Activated CD8-positive, alpha-beta T cell treated with anti-CD3 and anti-CD28 coated beads for 36 hours (primary cell): Measurements from ENCODE around the gene PLXNC1. TPM values are rescaled to one million over a fixed set of nuclear protein-coding genes. Genes with fewer than 3 reads are reported as not detected.
"Not testable (repeated sequence)": the region's sequence is repeated elsewhere in the genome, so short reads cannot be mapped to it uniquely, and the experiment has no call there.

Source experiments
- ATAC-seq: fragments of 200-7000 bp; cut with Tn5 transposase; one replicate; pipeline ENCODE4 v1.10.0; 2021; ENCODE audit warnings: mild to moderate bottlenecking, moderate library complexity
- CTCF ChIA-PET: fragments of 350-600 bp; sonication (Branson Sonifier 250); formaldehyde crosslinking; loops from one replicate; lab custom pipeline; 2021; ENCODE audit warnings: antibody characterized with exemption; lab: Charles Lee
- POLR2A ChIA-PET: fragments of 350-600 bp; sonication (Branson Sonifier 250); formaldehyde crosslinking; loops from one replicate; lab custom pipeline; 2021; ENCODE audit warnings: antibody characterized with exemption; lab: Charles Lee
- DNase-seq: peaks from one replicate; pipeline ENCODE4 v3.0.0-alpha.2; 2020
- H3K27ac Mint-ChIP-seq: one replicate; pipeline ENCODE4 v1.8.0; 2021; ENCODE audit warnings: mild to moderate bottlenecking, mixed read lengths
- H3K27me3 Mint-ChIP-seq: one replicate; pipeline ENCODE4 v1.8.0; 2021; ENCODE audit warnings: mixed read lengths
- H3K36me3 Mint-ChIP-seq: one replicate; pipeline ENCODE4 v1.8.0; 2021; ENCODE audit warnings: low read depth, mixed read lengths
- H3K4me1 Mint-ChIP-seq: one replicate; pipeline ENCODE4 v1.8.0; 2021; ENCODE audit warnings: low read depth, mixed read lengths
- H3K4me3 Mint-ChIP-seq: one replicate; pipeline ENCODE4 v1.8.0; 2021; ENCODE audit warnings: mild to moderate bottlenecking, moderate library complexity, mixed read lengths
- H3K9me3 Mint-ChIP-seq: one replicate; pipeline ENCODE4 v1.8.0; 2021; ENCODE audit warnings: mixed read lengths
- CTCF ChIP-seq: fragments of 200-600 bp; IDR thresholded peaks from one replicate; pipeline ENCODE4 v1.8.0; 2022; ENCODE audit warnings: antibody characterized with exemption, mild to moderate bottlenecking
- intact Hi-C: fragments of 100-400 bp; cut with micrococcal nuclease; formaldehyde crosslinking; loops from one replicate; pipeline ENCODE4 v1.10.0; 2022
- total RNA-seq, 2 experiments: library from RNA; stranded (reverse); gene quantifications; one replicate each; pipeline ENCODE4 v1.2.3, GENCODE V29; 2021

The PLXNC1 gene
- total RNA-seq, 2 experiments from 2014 or later, result 8.8 to 9.5 TPM

DNA sequence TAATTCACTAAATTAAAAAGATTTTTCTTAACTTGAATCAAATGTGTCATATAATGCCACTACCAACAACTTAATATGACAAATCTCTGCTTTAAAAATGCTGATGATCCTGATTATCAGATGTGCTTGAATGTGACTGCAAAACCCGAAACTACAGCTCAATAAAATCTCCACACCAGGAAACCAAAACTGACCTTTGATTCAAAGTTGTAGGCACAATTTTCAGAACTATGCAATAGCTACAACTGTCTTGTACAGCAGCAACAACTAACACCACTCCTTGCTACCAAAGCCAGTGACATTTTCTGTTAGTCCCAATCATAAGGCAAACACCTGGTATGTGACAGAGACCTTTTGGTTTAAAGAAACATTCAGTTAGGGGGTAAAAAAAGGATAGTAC, 164.0 kb downstream of the PLXNC1 start:
- H3K4me1 Mint-ChIP-seq, result peaks cover 17% of the 10 kb centered on the region
- peaks cover 9% of the 10 kb centered on the region for H3K9me3 Mint-ChIP-seq
- ChIA-PET POLR2A (interaction anchor here (1.3 kb wide), 1 partner anchor 10 kb away, joined by 3 read pairs; no protein-coding TSS in a partner anchor), CTCF (interaction anchor here (1.0 kb wide), 1 partner anchor 36 kb away, joined by 3 read pairs; no protein-coding TSS in a partner anchor)
- H3K4me3 Mint-ChIP-seq, result no peak overlapping the region
- TF ChIP-seq CTCF, result no peak
- peaks cover 41% of the 10 kb centered on the region for H3K36me3 Mint-ChIP-seq
- H3K27ac Mint-ChIP-seq, result no peak overlapping the region
- intact Hi-C loops, result no loop called here
- ATAC-seq (no peak), DNase-seq (no peak)
- H3K27me3 Mint-ChIP-seq, result no peaks in the 10 kb centered on the region

GRCh38 chr12:94316600-94316999, 168.2 kb downstream of the PLXNC1 start:
- H3K27ac Mint-ChIP-seq, DNase-seq, H3K4me1 Mint-ChIP-seq, intact Hi-C loops, H3K27me3 Mint-ChIP-seq, ATAC-seq, H3K4me3 Mint-ChIP-seq: not testable (repeated sequence)
- peaks cover 46% of the 10 kb centered on the region for H3K36me3 Mint-ChIP-seq
- ChIA-PET POLR2A (interaction anchor here (0.9 kb wide), 1 partner anchor 11 kb away, joined by 3 read pairs; no protein-coding TSS in a partner anchor), CTCF (interaction anchor here (1.7 kb wide), 1 partner anchor 9 kb away, joined by 5 read pairs; no protein-coding TSS in a partner anchor)
- H3K9me3 Mint-ChIP-seq, result peaks cover 48% of the 10 kb centered on the region

DNA sequence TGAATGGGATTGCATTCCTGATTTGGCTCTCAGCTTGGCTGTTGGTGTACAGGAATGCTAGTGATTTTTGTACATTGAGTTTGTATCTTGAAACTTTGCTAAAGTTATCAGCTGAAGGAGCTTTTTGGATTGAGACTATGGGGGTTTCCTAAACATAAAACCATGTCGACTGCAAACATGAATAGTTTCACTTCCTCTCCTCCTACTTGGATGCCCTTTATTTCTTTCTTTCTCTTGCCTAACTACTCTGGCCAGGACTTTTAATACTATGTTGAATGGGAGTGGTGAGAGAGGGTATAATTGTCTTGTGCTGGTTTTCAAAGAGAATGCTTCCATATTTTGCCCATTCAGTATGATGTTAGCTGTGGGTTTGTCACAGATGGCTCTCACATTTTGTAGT, 169.8 kb downstream of the PLXNC1 start:
- Mint-ChIP-seq H3K36me3 (peaks cover 53% of the 10 kb centered on the region), H3K9me3 (peaks cover 50% of the 10 kb centered on the region)
- CTCF ChIA-PET, result interaction anchor here (1.5 to 1.7 kb wide), 2 partner anchors 11 kb away, joined by 4 to 5 read pairs; no protein-coding TSS in a partner anchor

GRCh38 chr12:94320109-94320508, 171.7 kb downstream of the PLXNC1 start:
- intact Hi-C loops, result no loop called here

More for the DNA sequence above, 169.8 kb downstream of the PLXNC1 start:
- intact Hi-C loops, result no loop called here
- POLR2A ChIA-PET, result no interaction called here
- ATAC-seq (no peak), DNase-seq (no peak)
- Mint-ChIP-seq H3K4me3 (no peak overlapping the region), H3K4me1 (peaks cover 5% of the 10 kb centered on the region), H3K27ac (no peak overlapping the region), H3K27me3 (no peaks in the 10 kb centered on the region)
- no peak for TF ChIP-seq CTCF

DNA sequence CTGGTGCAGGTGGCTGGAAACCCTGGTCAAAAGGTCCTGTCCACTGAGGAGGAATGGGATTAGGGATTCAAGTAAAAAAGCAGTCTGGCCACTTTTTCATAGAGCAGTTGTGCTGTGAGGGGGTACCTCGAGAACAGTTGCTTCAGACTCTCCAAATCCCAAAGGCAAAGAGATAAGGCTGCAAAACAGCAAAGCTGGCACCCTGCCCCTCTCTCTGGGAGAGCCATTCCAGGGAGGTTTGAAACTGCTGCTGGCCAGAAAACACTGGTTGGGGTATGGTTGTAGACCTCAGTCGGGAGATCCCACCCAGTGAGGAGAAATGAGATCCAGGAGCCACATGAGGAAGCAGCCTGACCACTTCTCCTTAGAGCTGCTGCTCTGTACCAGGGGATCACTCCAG, 174.0 kb downstream of the PLXNC1 start:
- DNase-seq (no peak), ATAC-seq (no peak)
- POLR2A ChIA-PET, result interaction anchor here (1.1 kb wide), 1 partner anchor 10 kb away, joined by 3 read pairs; no protein-coding TSS in a partner anchor
- H3K4me1 Mint-ChIP-seq, result peaks cover 15% of the 10 kb centered on the region
- peaks cover 44% of the 10 kb centered on the region for H3K9me3 Mint-ChIP-seq
- no peak for TF ChIP-seq CTCF
- intact Hi-C loops, result no loop called here
- no peak overlapping the region for H3K4me3 Mint-ChIP-seq
- CTCF ChIA-PET, result no interaction called here
- no peak overlapping the region for H3K27ac Mint-ChIP-seq
- H3K36me3 Mint-ChIP-seq, result peaks cover 79% of the 10 kb centered on the region
- no peaks in the 10 kb centered on the region for H3K27me3 Mint-ChIP-seq

More at GRCh38 chr12:94320109-94320508, 171.7 kb downstream of the PLXNC1 start:
- H3K9me3 Mint-ChIP-seq, result peaks cover 53% of the 10 kb centered on the region
- no peak overlapping the region for H3K4me3 Mint-ChIP-seq
- peaks cover 5% of the 10 kb centered on the region for H3K4me1 Mint-ChIP-seq
- ChIA-PET POLR2A (no interaction called here), CTCF (no interaction called here)
- DNase-seq (no peak), ATAC-seq (no peak)
- H3K27ac Mint-ChIP-seq, result no peak overlapping the region
- peaks cover 64% of the 10 kb centered on the region for H3K36me3 Mint-ChIP-seq
- TF ChIP-seq CTCF, result no peak
- no peaks in the 10 kb centered on the region for H3K27me3 Mint-ChIP-seq
